Measurements from ENCODE around the gene KLHL11.
A peak's percentile ranks its signal among the peaks of the same experiment; 100 is the strongest.
"Not testable (repeated sequence)": the region's sequence is repeated elsewhere in the genome, so short reads cannot be mapped to it uniquely, and the experiment has no call there.

KLHL11 gene

GRCh38 chr17:41863074-41863848 lies 2.0 kb downstream of the KLHL11 start:
- no peak for DNase-seq (ENCODE audit: low read depth)
- TF ChIP-seq CTCF (IDR thresholded peaks at IDR 0.05; ENCODE audit: low read length, missing control alignments): no peak
- H3K4me3 ChIP-seq (replicated peaks; ENCODE audit: low read depth, low read length): peak overlapping the region; percentile 91

GRCh38 chr17:41860254-41860931 lies 4.8 kb downstream of the KLHL11 start:
- TF ChIP-seq CTCF (IDR thresholded peaks at IDR 0.05; ENCODE audit: low read length, missing control alignments): no peak
- no peak for DNase-seq (ENCODE audit: low read depth)
- no peak overlapping the region for H3K4me3 ChIP-seq (replicated peaks; ENCODE audit: low read depth, low read length)

- H3K4me3 ChIP-seq (replicated peaks; ENCODE audit: low read depth, low read length); DNase-seq (ENCODE audit: low read depth): not testable (repeated sequence)
Measured at GRCh38 chr17:41851382-41851781, 13.8 kb downstream of the KLHL11 start.

- no peak overlapping the region for H3K4me3 ChIP-seq (replicated peaks; ENCODE audit: low read depth, low read length)
- TF ChIP-seq CTCF (IDR thresholded peaks at IDR 0.05; ENCODE audit: low read length, missing control alignments): no peak
- DNase-seq (ENCODE audit: low read depth): no peak
Measured at GRCh38 chr17:41849251-41849990, 15.8 kb downstream of the KLHL11 start.

- H3K4me3 ChIP-seq (replicated peaks; ENCODE audit: low read depth, low read length): no peak overlapping the region
- TF ChIP-seq CTCF (IDR thresholded peaks at IDR 0.05; ENCODE audit: low read length, missing control alignments): no peak
- DNase-seq (ENCODE audit: low read depth): no peak
Measured at GRCh38 chr17:41848788-41849187, 16.4 kb downstream of the KLHL11 start.

GRCh38 chr17:41844971-41845370 lies 20.3 kb downstream of the KLHL11 start:
- no peak for DNase-seq (ENCODE audit: low read depth)
- H3K4me3 ChIP-seq (replicated peaks; ENCODE audit: low read depth, low read length): no peak overlapping the region
- no peak for TF ChIP-seq CTCF (IDR thresholded peaks at IDR 0.05; ENCODE audit: low read length, missing control alignments)

- not testable (repeated sequence) for DNase-seq (ENCODE audit: low read depth); H3K4me3 ChIP-seq (replicated peaks; ENCODE audit: low read depth, low read length)
Measured at GRCh38 chr17:41840781-41841180, 24.4 kb downstream of the KLHL11 start.

- H3K4me3 ChIP-seq (replicated peaks; ENCODE audit: low read depth, low read length); DNase-seq (ENCODE audit: low read depth): not testable (repeated sequence)
Measured at GRCh38 chr17:41839448-41839847, 25.8 kb downstream of the KLHL11 start.

Data from fibroblast of pulmonary artery (primary cell).